CD4-positive, alpha-beta T cell treated with Interleukin-15 for 4 hours (primary cell): Measurements from ENCODE around the gene ADORA2A.
A peak's percentile ranks its signal among the peaks of the same experiment; 100 is the strongest.

Experiments used
- DNase-seq: peaks from one replicate; pipeline ENCODE4 v3.0.0-alpha.2; 2020; ENCODE audit warnings: low spot score

The ADORA2A gene

GRCh38 chr22:24427500-24428164, at the start of gene ADORA2A:
TSS of gene ADORA2A (plus strand) at chr22:24427599. CDS start at chr22:24433405, 5,806 bp downstream.
- peak; percentile 76 for DNase-seq

GRCh38 chr22:24379536-24379935, 47.9 kb upstream of the ADORA2A start:
- DNase-seq, result no peak

GRCh38 chr22:24380220-24380904, 47.0 kb upstream of the ADORA2A start:
- DNase-seq, result no peak

GRCh38 chr22:24380905-24381230, 46.5 kb upstream of the ADORA2A start:
- no peak for DNase-seq

- no peak for DNase-seq
Measured at GRCh38 chr22:24383061-24383460, 44.3 kb upstream of the ADORA2A start.

GRCh38 chr22:24384131-24384530, 43.3 kb upstream of the ADORA2A start:
- no peak for DNase-seq

- no peak for DNase-seq
Measured at GRCh38 chr22:24386937-24387471, 40.4 kb upstream of the ADORA2A start.

- DNase-seq, result no peak
Measured at GRCh38 chr22:24389680-24390079, 37.7 kb upstream of the ADORA2A start.

GRCh38 chr22:24390156-24390555, 37.2 kb upstream of the ADORA2A start:
- DNase-seq, result no peak

- DNase-seq, result no peak
Measured at GRCh38 chr22:24390576-24390975, 36.8 kb upstream of the ADORA2A start.

GRCh38 chr22:24391836-24392217, 35.6 kb upstream of the ADORA2A start:
- DNase-seq, result no peak

- no peak for DNase-seq
Measured at GRCh38 chr22:24392218-24392931, 35.0 kb upstream of the ADORA2A start.

- DNase-seq, result no peak
Measured at GRCh38 chr22:24393012-24393559, 34.3 kb upstream of the ADORA2A start.

GRCh38 chr22:24393848-24394247, 33.6 kb upstream of the ADORA2A start:
- no peak for DNase-seq

GRCh38 chr22:24394254-24394653, 33.1 kb upstream of the ADORA2A start:
- DNase-seq, result no peak

- DNase-seq, result no peak
Measured at GRCh38 chr22:24398409-24398808, 29.0 kb upstream of the ADORA2A start.

- DNase-seq, result no peak
Measured at GRCh38 chr22:24400034-24400725, 27.2 kb upstream of the ADORA2A start.

- DNase-seq, result no peak
Measured at GRCh38 chr22:24400726-24401596, 26.4 kb upstream of the ADORA2A start.

- no peak for DNase-seq
Measured at GRCh38 chr22:24401931-24402367, 25.4 kb upstream of the ADORA2A start.

- DNase-seq, result no peak
Measured at GRCh38 chr22:24402460-24403192, 24.8 kb upstream of the ADORA2A start.
